GM10266 (cell line): Measurements from ENCODE around the gene PDE4C.
A peak's percentile ranks its signal among the peaks of the same experiment; 100 is the strongest.

ENCODE experiments used
- DNase-seq: peaks from one replicate; pipeline ENCODE4 v3.0.0; 2012; ENCODE audit errors: extremely low spot score
- CTCF ChIP-seq: IDR thresholded peaks from 2 replicates; pipeline ENCODE4 v1.5.1; 2012; ENCODE audit warnings: mild to moderate bottlenecking, low read depth; ENCODE audit not compliant: control insufficient read depth, insufficient read depth; ENCODE audit errors: missing control alignments

PDE4C gene

GRCh38 chr19:18233224-18233825 lies 7.1 kb upstream of the PDE4C start:
- no peak for TF ChIP-seq CTCF
- peak; percentile 80 for DNase-seq

- TF ChIP-seq CTCF, result no peak
- no peak for DNase-seq
These were observed 6.4 kb upstream of the PDE4C start for GRCh38 chr19:18232540-18233223.

- TF ChIP-seq CTCF, result no peak
- no peak for DNase-seq
These were observed 5.5 kb upstream of the PDE4C start for GRCh38 chr19:18231775-18232174.

GRCh38 chr19:18230941-18231734 lies 4.9 kb upstream of the PDE4C start:
- no peak for TF ChIP-seq CTCF
- DNase-seq, result no peak

GRCh38 chr19:18229915-18230314 lies 3.7 kb upstream of the PDE4C start:
- no peak for TF ChIP-seq CTCF
- no peak for DNase-seq

GRCh38 chr19:18229474-18229873 lies 3.2 kb upstream of the PDE4C start:
- peak; percentile 32 for TF ChIP-seq CTCF
- no peak for DNase-seq
